Thoracic aorta (tissue), 2 donors: ENCODE results near the gene KRTAP4-6. TPM values are rescaled to one million over a fixed set of nuclear protein-coding genes. Genes with fewer than 3 reads are reported as not detected.
"Not testable (repeated sequence)": the region's sequence is repeated elsewhere in the genome, so short reads cannot be mapped to it uniquely, and the experiment has no call there.

Source experiments
- ATAC-seq: fragments of 150-250 bp; one replicate; pipeline ENCODE4 v1.8.0; 2017; ENCODE audit warnings: low read depth; ENCODE audit not compliant: insufficient number of reproducible peaks, low FRiP score
- DNase-seq: peaks from one replicate; pipeline ENCODE4 v3.0.0-alpha.2; 2020; ENCODE audit warnings: low spot score
- H3K27ac ChIP-seq, 2 donors: fragments of 200-600 bp; sonication (generic); 1 replicate in 1 of 2; 2 replicates in 1 of 2; pipeline ENCODE4 v1.5.1; 2016; ENCODE audit warnings: mild to moderate bottlenecking in 2 of 2, moderate library complexity in 2 of 2
- H3K27me3 ChIP-seq: fragments of 200-600 bp; sonication (generic); replicated peaks from 2 replicates; pipeline ENCODE4 v1.6.0; 2016; ENCODE audit warnings: mild to moderate bottlenecking; ENCODE audit not compliant: insufficient read depth
- H3K36me3 ChIP-seq: fragments of 200-600 bp; sonication (generic); one replicate; pipeline ENCODE4 v1.5.1; 2016
- H3K4me1 ChIP-seq, 2 donors: fragments of 200-600 bp; sonication (generic); 1 replicate in 1 of 2; 2 replicates in 1 of 2; pipeline versions ENCODE4 v1.5.1 to v1.6.0; 2016; ENCODE audit warnings: low read depth in 2 of 2, mild to moderate bottlenecking in 1 of 2; ENCODE audit not compliant: control insufficient read depth in 1 of 2
- H3K4me3 ChIP-seq: fragments of 200-600 bp; sonication (generic); 2 replicates; pipeline ENCODE4 v1.5.1; 2016; ENCODE audit warnings: mild to moderate bottlenecking
- H3K9me3 ChIP-seq: fragments of 200-600 bp; sonication (generic); 2 replicates; pipeline ENCODE4 v1.5.1; 2016
- total RNA-seq, 2 donors: library from RNA; depleted of rRNA; stranded (reverse); fragments of >200 nt; gene quantifications; one replicate each; pipeline versions ENCODE4 v1.1.0 to v1.2.3, GENCODE V29; 2016
- TF ChIP-seq, protein P1 (sequence below): fragments of 200-600 bp; sonication (generic); IDR thresholded peaks from one replicate; pipeline ENCODE4 v1.5.1; 2019; ENCODE audit warnings: antibody characterized with exemption

The KRTAP4-6 gene
- total RNA-seq, 2 donors from 2014 or later = not detected

DNA sequence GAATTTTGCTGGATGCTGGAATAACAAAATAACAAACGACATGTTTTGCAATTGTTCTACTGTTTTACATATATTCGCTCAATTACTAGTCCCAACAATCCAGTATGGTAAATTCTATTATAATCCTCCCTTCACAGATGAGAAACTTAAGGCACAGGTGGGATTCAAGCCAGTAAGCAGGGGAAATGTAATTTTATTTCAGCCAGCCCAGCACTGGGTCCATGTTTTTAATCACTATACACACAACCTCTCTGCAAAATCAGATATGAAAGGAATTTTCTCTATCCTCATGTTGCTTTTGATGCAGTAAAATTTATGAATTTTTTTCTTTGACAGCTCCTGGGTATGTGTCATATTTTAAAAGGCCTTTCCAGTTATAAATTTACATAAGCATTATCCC lies 4.9 kb upstream of the KRTAP4-6 start:
- DNase-seq = no peak
- H3K27me3 ChIP-seq = no peaks in the 10 kb centered on the region
- peaks cover 5% of the 10 kb centered on the region for H3K9me3 ChIP-seq
- no peak overlapping the region for H3K27ac ChIP-seq
- H3K36me3 ChIP-seq = no peaks in the 10 kb centered on the region
- ATAC-seq = no peak
- H3K4me1 ChIP-seq = no peaks in the 10 kb centered on the region
- no peak overlapping the region for H3K4me3 ChIP-seq
- TF ChIP-seq, protein P1, sequence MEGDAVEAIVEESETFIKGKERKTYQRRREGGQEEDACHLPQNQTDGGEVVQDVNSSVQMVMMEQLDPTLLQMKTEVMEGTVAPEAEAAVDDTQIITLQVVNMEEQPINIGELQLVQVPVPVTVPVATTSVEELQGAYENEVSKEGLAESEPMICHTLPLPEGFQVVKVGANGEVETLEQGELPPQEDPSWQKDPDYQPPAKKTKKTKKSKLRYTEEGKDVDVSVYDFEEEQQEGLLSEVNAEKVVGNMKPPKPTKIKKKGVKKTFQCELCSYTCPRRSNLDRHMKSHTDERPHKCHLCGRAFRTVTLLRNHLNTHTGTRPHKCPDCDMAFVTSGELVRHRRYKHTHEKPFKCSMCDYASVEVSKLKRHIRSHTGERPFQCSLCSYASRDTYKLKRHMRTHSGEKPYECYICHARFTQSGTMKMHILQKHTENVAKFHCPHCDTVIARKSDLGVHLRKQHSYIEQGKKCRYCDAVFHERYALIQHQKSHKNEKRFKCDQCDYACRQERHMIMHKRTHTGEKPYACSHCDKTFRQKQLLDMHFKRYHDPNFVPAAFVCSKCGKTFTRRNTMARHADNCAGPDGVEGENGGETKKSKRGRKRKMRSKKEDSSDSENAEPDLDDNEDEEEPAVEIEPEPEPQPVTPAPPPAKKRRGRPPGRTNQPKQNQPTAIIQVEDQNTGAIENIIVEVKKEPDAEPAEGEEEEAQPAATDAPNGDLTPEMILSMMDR = no peak

DNA sequence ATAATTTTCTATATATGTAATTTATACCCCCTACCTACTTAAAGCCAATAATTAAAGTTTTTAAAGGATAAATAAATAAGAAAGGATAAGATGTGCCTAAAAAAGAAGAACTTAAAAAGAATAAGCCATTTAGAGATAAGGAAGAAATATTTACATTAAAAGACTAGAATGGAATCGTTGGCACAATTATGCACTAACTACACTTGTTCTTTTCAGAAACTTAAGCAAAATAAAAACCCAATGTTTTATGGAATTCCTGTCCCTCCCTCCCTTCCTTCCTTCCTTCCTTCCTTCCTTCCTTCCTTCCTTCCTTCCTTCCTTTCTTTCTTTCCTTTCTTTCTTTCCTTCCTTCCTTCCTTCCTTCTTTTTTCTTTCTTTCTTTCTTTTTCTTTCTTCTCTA lies 4.5 kb upstream of the KRTAP4-6 start:
- TF ChIP-seq, protein P1 = no peak
- Histone ChIP-seq H3K9me3 (peaks cover 5% of the 10 kb centered on the region), H3K36me3 (no peaks in the 10 kb centered on the region), H3K27ac (no peak overlapping the region), H3K27me3 (no peaks in the 10 kb centered on the region), H3K4me1 (no peaks in the 10 kb centered on the region), H3K4me3 (no peak overlapping the region)
- ATAC-seq (no peak), DNase-seq (no peak)

DNA sequence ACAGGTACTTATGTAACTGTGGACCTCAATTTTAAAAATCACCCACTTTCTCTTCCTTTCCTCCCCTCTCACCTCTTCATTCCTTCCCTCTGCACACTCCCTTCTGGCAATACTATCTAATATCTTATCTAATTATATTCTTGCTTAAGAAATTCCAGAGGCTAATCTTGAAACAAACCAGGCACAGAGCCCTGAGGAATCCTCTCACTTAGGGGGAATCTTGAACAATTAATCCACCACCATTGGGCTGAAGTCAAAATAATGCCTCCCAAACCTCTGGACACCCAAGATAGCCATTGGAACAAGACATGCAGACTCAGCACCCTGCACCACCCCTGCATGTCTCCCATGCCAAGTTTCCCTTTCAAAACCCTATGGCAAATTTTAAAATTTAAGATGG lies 1.0 kb upstream of the KRTAP4-6 start:
- ATAC-seq (no peak), DNase-seq (no peak)
- TF ChIP-seq, protein P1 = no peak
- Histone ChIP-seq H3K36me3 (no peaks in the 10 kb centered on the region), H3K4me1 (no peaks in the 10 kb centered on the region), H3K4me3 (no peak overlapping the region), H3K9me3 (peaks cover 5% of the 10 kb centered on the region), H3K27ac (no peak overlapping the region), H3K27me3 (no peaks in the 10 kb centered on the region)

DNA sequence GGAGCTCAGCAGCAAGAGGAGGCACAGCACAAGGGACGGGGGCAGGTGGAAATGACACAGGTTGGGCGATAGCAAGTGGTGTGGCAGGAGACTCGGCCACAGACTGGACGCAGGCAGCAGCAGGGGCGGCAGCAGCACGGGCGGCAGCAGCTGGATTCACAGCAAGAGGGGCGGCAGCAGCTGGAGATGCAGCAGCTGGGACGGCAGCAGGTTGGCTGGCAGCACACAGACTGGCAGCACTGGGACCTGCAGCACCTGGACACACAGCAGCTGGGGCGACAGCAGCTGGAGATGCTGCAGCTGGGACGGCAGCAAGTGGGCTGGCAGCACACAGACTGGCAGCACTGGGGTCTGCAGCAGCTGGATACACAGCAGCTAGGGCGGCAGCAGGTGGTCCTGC lies 479 bp downstream of the KRTAP4-6 start:
- not testable (repeated sequence) for H3K36me3 ChIP-seq, H3K9me3 ChIP-seq, H3K4me3 ChIP-seq, H3K27ac ChIP-seq, DNase-seq, H3K4me1 ChIP-seq, H3K27me3 ChIP-seq, ATAC-seq

DNA sequence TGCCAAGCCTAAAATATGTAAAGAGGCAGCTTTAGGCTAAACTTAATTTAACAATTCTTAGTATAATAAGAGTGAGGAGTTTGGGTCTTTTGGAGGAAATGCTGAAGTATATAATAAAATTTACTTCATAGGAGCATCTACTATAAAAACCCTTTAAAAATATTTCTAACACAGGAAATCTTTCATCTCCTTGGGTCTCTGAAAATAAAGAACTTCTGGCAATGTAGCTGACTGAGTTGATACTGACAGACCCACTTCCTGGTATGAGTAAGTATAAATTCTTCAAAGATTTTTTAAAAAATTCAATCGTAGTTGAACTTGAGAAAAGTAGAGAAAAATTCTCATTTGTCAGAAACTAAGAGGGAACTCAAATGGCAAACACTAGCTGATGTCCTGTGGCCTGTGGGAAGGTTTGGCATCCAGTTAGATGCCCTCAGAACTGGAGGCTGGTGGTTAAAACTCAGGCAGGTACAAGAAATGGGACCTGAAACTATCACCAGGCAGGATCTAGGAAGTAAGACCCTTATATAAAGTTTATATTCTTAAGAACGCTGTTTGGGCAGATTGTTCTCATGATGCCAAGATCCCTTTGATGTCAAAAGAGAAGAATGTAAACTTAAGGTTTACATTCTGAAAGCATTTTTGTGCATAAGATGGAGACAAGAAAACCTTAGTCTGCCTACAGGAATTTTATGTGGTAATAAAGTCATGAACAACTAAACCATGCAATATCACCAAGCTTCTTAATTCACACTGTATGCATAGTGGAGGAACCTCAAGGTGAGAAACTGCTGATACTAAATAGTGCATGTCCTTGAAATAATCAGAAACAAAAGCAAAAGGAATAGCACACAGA lies 6.2 kb downstream of the KRTAP4-6 start:
- DNase-seq (no peak), ATAC-seq (no peak)
- Histone ChIP-seq H3K27me3 (no peaks in the 10 kb centered on the region), H3K4me3 (no peak overlapping the region), H3K9me3 (no peaks in the 10 kb centered on the region), H3K27ac (no peak overlapping the region), H3K4me1 (no peaks in the 10 kb centered on the region), H3K36me3 (no peaks in the 10 kb centered on the region)
- TF ChIP-seq, protein P1 = no peak
